Cardiac muscle cell (in vitro differentiated cells and primary cell): ENCODE results near the gene CFAP52. TPM values are rescaled to one million over a fixed set of nuclear protein-coding genes. Genes with fewer than 3 reads are reported as not detected.

Source experiments
- DNase-seq, 2 donors: peaks; one replicate each; pipeline versions ENCODE4 v3.0.0 to v3.0.0-alpha.2; 2010 to 2017; ENCODE audit warnings: low read depth in 1 of 2, low spot score in 1 of 2
- H3K27ac ChIP-seq: fragments of 200-600 bp; sonication (generic); 2 replicates; pipeline ENCODE4 v1.5.1; 2016
- H3K27me3 ChIP-seq: fragments of 200-600 bp; sonication (generic); 2 replicates; pipeline ENCODE4 v1.6.0; 2016; ENCODE audit warnings: control low read depth
- H3K36me3 ChIP-seq: fragments of 200-600 bp; sonication (generic); 2 replicates; pipeline ENCODE4 v1.5.1; 2016; ENCODE audit warnings: control low read depth
- H3K4me1 ChIP-seq: fragments of 200-600 bp; sonication (generic); 2 replicates; pipeline ENCODE4 v1.8.1; 2017; ENCODE audit warnings: low read depth, mild to moderate bottlenecking, mixed run types
- H3K4me3 ChIP-seq: fragments of 200-600 bp; sonication (generic); 2 replicates; pipeline ENCODE4 v1.5.1; 2016; ENCODE audit warnings: mild to moderate bottlenecking
- H3K9me3 ChIP-seq: fragments of 200-600 bp; sonication (generic); 2 replicates; pipeline ENCODE4 v1.5.1; 2017; ENCODE audit warnings: low read depth, mild to moderate bottlenecking, control low read depth
- polyA plus RNA-seq: library from polyadenylated mRNA; unstranded; fragments of >200 nt; fragmentation: Nextera tagmentation; extraction: Ambion mirVana; gene quantifications from 2 replicates; pipeline ENCODE4 v1.2.1, GENCODE V29; 2016
- total RNA-seq: library from RNA; depleted of rRNA; stranded (reverse); fragments of >200 nt; gene quantifications from 2 replicates; pipeline ENCODE4 v1.2.3, GENCODE V29; 2016
- TF ChIP-seq, protein P1 (sequence below): IDR thresholded peaks from 2 replicates; pipeline ENCODE4 v1.5.1; 2012; ENCODE audit warnings: low read depth, mild to moderate bottlenecking, low read length

The CFAP52 gene
- total and polyA plus RNA-seq, 2 experiments from 2014 or later, result 0.50 TPM; not detected in 1

- Histone ChIP-seq H3K4me3 (no peak overlapping the region), H3K36me3 (no peaks in the 10 kb centered on the region), H3K9me3 (no peaks in the 10 kb centered on the region), H3K4me1 (no peaks in the 10 kb centered on the region), H3K27me3 (no peaks in the 10 kb centered on the region), H3K27ac (no peak overlapping the region)
- TF ChIP-seq, protein P1, sequence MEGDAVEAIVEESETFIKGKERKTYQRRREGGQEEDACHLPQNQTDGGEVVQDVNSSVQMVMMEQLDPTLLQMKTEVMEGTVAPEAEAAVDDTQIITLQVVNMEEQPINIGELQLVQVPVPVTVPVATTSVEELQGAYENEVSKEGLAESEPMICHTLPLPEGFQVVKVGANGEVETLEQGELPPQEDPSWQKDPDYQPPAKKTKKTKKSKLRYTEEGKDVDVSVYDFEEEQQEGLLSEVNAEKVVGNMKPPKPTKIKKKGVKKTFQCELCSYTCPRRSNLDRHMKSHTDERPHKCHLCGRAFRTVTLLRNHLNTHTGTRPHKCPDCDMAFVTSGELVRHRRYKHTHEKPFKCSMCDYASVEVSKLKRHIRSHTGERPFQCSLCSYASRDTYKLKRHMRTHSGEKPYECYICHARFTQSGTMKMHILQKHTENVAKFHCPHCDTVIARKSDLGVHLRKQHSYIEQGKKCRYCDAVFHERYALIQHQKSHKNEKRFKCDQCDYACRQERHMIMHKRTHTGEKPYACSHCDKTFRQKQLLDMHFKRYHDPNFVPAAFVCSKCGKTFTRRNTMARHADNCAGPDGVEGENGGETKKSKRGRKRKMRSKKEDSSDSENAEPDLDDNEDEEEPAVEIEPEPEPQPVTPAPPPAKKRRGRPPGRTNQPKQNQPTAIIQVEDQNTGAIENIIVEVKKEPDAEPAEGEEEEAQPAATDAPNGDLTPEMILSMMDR, result no peak
- no peak for DNase-seq
Observed at GRCh38 chr17:9676820-9677310, 100.4 kb downstream of the CFAP52 start.

DNA sequence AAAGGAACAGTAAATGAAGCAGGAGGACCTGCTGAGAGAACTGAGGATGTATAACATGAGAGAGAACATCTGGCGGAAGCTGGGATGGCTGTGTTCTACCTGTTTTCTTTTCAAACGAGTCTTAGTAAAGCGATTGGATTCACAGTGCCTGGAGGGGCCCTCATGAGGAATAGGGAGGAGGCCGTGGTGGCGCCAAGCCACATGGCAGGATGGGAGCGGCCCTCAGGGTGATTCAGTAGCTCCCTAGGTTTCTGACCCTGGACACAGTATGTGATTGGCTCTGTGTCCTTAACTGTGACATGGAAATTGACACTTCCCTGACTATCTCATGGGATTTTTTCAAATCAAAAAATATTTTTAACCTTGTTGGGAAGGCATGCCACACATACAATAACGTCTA lies 101.0 kb downstream of the CFAP52 start:
- Histone ChIP-seq H3K4me3 (no peak overlapping the region), H3K27ac (no peak overlapping the region), H3K4me1 (no peaks in the 10 kb centered on the region), H3K9me3 (no peaks in the 10 kb centered on the region), H3K36me3 (no peaks in the 10 kb centered on the region), H3K27me3 (no peaks in the 10 kb centered on the region)
- DNase-seq, result no peak
- TF ChIP-seq, protein P1, result no peak

DNA sequence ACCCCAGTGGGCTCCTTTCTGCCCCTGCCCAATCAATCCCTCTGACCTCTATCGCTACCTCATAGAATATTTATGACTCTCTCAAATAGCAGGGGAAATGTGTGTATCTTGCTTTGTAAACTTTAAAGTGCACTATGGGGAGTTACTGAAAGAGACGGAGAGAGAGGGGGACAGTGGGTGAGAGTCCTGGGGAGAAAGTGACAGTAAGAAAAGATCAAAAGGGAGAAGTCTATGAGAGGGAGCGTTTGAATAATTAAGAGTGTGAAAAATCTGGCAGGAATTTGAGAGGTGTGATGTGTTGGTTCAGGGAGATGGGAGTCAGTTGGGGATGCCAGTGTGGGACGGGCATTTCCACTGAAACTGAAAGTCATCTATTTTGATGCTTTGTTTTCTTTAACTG lies 101.5 kb downstream of the CFAP52 start:
- no peaks in the 10 kb centered on the region for H3K27me3 ChIP-seq
- TF ChIP-seq, protein P1, result no peak
- DNase-seq, result no peak
- H3K4me1 ChIP-seq, result no peaks in the 10 kb centered on the region
- H3K36me3 ChIP-seq, result no peaks in the 10 kb centered on the region
- H3K27ac ChIP-seq, result no peak overlapping the region
- no peaks in the 10 kb centered on the region for H3K9me3 ChIP-seq
- no peak overlapping the region for H3K4me3 ChIP-seq

DNA sequence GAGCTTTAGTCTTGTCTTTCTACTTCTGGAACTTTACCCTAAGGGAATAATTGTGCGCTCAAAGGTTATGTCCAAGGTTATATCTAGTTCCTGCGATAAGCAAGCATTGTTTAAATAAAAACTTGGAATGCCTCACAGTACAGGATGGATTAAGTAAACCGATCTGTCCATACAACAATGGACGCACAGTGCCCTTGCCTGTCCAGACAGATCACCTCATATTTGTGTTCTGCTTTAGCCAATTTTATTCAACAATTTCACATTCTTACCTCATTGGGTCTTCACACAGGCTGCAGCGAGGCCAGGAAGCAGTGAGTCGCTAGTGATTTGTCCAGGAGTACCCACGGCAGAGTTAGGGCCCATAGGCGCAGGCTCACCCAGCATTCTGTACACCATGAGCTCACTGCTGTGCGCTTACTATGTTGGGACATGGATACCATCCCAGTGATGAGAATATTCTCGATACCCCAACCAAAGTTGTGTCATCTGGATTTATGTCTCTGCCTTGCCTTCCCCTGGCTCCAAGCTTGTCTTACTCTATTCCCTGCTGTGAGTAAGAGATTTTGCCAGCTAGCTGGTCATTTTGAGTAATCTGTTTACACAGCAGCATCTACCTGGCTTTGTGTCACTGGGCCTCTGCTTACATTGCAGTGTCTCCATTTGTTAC lies 108.6 kb downstream of the CFAP52 start:
- no peak overlapping the region for H3K4me3 ChIP-seq
- H3K27me3 ChIP-seq, result no peaks in the 10 kb centered on the region
- no peak overlapping the region for H3K27ac ChIP-seq
- no peaks in the 10 kb centered on the region for H3K36me3 ChIP-seq
- no peaks in the 10 kb centered on the region for H3K9me3 ChIP-seq
- TF ChIP-seq, protein P1, result no peak
- no peak for DNase-seq
- H3K4me1 ChIP-seq, result no peaks in the 10 kb centered on the region

Other genes with a start within 250 kb of the CFAP52 start
- 46.9 and 57.0 TPM in 2 replicates for gene STX8, start 822 bp upstream of the CFAP52 start, total RNA-seq
- 95.2 and 95.3 TPM in 2 replicates for gene STX8, start 822 bp upstream of the CFAP52 start, polyA plus RNA-seq
- gene USP43, start 68.9 kb downstream of the CFAP52 start, total RNA-seq, result 1.2 and 2.8 TPM in 2 replicates
- gene USP43, start 68.9 kb downstream of the CFAP52 start, polyA plus RNA-seq, result 1.7 and 1.8 TPM in 2 replicates
- 0.63 and 1.2 TPM in 2 replicates for gene DHRS7C, start 214.9 kb downstream of the CFAP52 start, total RNA-seq
- gene DHRS7C, start 214.9 kb downstream of the CFAP52 start, polyA plus RNA-seq, result 1.1 TPM in 1 of 2 replicates, not detected in the other
- not detected in 2 replicates for gene GSG1L2, start 245.4 kb downstream of the CFAP52 start, total RNA-seq
- gene GSG1L2, start 245.4 kb downstream of the CFAP52 start, polyA plus RNA-seq, result not detected in 2 replicates
- gene GLP2R, start 249.3 kb downstream of the CFAP52 start, total RNA-seq, result not detected in 2 replicates
- 0.06 TPM in 1 of 2 replicates, not detected in the other for gene GLP2R, start 249.3 kb downstream of the CFAP52 start, polyA plus RNA-seq